Measurements from ENCODE around the gene KAT8.
"Not testable (repeated sequence)": the region's sequence is repeated elsewhere in the genome, so short reads cannot be mapped to it uniquely, and the experiment has no call there.

Gene KAT8

DNA sequence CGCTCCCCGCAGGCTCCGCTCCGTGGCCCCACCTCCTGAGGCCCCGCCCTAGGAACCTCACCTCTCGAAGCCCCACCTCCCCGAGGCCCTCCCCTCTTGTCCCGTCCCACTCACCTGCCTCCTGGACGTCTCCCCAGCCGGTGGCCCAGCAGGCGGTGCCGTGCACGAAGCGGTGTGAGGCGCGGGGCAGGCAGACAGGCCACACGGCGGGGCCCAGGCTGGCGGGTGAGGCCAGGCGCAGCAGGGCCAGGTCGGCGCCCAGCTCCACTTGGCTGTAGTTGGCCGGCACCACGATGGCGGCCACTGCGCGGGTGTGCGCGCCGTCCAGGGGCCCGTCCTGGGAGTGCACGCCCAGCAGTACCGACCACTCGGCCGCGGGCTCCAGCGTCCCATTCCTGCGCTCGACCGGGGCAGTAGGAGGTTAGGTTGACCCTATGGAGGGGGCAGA, 30.8 kb downstream of the KAT8 start:
- DNase-seq (ENCODE audit: low read depth, low spot score), result no peak

DNA sequence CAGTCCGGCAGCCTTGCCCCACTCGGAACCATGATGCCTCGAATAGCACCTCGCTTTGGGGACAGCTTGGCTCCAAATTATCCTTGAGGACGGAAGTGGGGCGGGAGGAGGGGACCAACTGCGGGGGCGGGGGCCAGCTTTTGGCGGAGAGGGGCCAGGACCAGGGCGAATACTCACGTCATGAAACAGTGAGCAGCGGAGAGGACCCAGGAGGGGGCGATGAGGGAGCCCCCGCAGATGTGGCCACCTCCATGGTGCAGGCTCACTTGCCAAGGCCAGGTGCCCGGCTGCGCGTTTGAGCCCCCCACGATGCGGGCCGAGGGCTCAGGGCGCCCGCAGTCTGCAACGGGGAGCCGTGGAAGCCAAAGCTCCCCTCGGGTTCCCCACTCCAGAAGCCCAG, 31.4 kb downstream of the KAT8 start:
- DNase-seq (ENCODE audit: low read depth, low spot score), result no peak

DNA sequence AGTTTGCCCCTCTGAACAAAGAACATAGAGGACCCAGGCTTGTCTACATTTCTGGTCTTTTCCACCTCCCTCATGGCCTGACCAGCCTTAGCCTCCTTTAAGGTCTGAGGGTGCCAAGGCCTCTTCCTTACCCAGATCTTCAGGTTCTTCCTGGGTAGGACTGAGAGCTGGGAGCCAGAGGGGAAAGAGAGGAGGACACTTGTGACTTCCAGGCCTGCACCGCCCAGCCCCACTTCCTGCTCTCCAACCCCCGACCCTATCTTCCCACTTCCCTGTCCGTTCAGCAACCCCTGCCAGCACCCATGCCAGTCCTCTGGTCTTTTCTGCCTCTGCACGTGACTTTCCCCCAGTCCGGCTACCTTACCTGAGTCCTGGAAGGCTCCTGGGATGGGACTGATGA, 31.9 kb downstream of the KAT8 start:
- no peak for DNase-seq (ENCODE audit: low read depth, low spot score)

DNA sequence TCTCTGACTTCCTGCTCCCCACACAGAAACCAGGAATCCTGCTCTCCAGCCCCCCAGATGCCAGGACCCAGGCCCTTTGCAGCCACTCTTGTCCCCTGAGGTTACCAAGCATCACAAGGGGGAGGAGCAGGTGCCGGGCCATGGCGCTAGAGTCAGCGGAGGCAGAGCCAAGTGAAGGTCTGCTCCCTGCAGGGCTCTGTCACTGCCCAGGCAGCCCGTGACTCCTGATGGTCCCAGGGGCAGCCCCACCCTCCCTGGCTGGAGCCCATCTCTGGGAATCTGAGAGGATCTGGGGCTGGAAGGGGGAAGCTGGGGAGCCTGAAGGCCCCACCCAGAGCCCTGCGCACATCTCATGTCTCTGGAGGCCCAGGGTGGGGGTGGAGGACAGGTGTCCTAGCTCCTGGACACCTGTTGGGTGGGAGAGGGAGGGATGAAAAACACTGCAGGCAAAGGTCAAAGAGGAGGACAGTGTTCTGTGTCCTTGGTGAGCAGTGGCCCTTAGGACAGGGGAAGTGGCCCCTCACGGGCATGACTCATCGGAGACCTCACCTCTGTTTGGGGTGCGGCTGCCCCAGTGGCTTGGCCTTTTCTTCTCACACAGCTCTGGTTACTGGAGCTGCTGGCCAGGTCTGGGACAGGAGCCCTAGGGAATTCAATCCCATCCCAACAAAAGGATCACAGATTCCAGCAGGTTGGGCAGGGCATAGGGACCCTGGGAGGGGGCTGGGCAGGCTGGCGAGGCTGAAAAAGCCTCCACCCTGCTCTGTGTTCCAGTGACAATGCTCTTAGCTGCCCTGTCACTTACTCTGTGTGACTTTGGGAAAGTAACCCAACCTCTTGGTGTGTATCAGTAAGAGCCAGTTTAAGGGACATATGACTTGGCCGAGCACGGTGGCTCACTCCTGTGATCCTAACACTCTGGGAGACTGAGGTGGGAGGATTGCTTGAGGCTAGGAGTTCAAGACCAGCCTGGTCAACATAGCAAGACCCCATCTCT, 32.7 kb downstream of the KAT8 start, which contains the start of gene PRSS36:
Gene PRSS36, minus strand, starts transcription at position 173 of the 997 bp plus-strand sequence. Its CDS starts 31 bp downstream, at position 142.
- DNase-seq (ENCODE audit: low read depth, low spot score), result no peak

DNA sequence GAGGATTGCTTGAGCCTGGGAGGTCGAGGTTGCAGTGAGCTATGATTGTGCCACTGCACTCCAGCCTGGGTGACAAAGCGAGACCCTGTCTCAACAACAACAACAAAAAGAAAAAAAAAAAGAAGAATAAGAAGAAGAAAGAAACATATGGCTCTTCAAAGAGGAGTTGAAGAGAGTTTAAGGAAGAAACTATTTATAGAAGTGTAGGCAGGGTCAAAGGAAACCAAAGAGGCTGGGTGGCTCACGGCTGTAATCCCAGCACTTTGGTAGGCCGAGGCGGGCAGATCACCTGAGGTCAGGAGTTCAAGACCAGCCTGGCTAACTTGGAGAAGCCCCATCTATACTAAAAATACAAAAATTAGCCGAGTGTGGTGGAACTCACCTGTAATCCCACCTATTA, 33.5 kb downstream of the KAT8 start:
- DNase-seq (ENCODE audit: low read depth, low spot score), result not testable (repeated sequence)

DNA sequence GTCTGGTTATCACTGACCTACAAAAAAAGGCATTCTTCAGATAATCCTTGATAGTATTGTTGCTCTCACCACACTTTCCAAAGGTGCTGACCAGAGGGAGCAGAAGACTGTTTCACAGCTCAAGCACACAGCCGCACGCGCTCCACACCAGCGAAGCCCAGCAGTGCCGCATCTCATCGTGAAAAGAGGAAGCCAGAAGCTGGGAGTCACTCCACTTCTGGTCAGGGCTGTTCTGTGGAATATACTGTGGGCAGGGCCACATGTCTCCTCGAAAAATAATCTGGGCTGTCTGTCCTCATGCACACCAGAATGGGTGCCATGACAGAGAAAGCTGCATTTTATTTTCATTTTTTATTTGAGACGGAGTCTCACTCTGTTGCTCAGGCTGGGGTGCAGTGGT, 39.7 kb downstream of the KAT8 start:
- DNase-seq (ENCODE audit: low read depth, low spot score), result no peak

DNA sequence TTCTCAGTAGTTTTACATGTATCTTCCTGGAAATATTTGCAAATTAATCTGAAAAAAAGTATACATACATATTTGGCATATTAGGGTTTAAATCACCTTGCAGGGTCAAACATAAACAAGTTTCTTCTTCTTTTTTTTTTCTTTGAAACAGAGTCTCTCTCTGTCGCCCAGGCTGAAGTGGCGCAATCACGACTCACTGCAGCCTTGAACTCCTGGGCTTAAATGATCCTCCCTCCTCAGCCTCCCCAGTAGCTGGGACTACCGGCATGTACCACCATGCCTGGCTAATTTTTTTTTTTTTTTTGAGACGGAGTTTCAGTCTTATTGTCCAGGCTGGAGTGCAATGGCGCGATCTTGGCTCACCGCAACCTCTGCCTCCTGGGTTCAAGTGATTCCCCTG, 49.9 kb downstream of the KAT8 start:
- DNase-seq (ENCODE audit: low read depth, low spot score), result no peak

DNA sequence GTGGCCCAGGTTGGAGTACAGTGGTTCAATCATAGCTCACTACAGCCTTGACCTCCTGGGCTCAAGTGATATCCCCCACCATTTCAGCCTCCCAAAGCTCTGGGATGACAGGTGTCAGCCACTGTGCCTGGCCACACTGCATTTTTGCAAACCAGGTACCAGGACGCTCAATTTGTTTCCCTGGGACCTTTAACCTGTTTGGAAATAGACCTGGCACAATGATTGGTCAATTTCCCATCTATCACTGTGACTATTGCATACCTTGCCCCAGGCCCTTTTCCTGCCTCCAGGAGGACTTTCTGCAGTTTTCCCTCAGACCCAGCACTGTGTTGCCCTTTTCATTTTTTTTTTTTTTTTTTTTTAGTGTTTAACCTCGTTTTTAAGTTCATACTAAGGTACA, 51.4 kb downstream of the KAT8 start:
- DNase-seq (ENCODE audit: low read depth, low spot score), result no peak

DNA sequence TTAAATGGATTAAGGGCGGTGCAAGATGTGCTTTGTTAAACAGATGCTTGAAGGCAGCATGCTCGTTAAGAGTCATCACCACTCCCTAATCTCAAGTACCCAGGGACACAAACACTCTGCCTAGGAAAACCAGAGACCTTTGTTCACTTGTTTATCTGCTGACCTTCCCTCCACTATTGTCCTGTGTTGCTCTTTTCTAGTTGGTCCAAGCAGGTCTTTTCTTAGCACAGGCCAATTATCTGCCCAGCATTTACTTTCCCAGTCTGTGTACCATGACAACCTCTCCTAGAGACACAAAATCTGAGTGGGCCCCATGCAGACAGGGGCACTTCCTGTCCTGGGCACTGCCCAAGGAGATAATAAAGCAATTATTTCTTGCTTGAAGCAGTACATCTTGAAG, 52.6 kb downstream of the KAT8 start:
- DNase-seq (ENCODE audit: low read depth, low spot score), result not testable (repeated sequence)

DNA sequence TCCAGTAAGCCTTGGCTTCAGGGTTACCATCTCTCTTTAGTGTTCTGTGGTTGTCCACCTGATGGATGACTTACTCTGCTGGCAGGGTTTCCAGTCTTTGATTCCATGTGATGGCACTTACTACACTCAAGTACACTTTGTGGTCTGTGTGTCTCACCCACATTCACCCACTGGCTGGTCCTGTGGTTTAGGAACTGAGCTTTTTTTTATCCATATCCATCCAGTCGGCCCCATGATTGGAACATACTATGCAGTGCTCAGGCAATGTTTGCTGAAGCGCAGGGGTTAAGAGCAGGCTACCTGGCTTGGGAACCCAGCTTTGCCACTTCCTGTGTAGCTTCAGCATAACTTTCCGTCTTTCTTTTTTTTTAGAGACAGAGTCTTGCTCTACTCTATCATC, 59.7 kb downstream of the KAT8 start:
- DNase-seq (ENCODE audit: low read depth, low spot score), result no peak

DNA sequence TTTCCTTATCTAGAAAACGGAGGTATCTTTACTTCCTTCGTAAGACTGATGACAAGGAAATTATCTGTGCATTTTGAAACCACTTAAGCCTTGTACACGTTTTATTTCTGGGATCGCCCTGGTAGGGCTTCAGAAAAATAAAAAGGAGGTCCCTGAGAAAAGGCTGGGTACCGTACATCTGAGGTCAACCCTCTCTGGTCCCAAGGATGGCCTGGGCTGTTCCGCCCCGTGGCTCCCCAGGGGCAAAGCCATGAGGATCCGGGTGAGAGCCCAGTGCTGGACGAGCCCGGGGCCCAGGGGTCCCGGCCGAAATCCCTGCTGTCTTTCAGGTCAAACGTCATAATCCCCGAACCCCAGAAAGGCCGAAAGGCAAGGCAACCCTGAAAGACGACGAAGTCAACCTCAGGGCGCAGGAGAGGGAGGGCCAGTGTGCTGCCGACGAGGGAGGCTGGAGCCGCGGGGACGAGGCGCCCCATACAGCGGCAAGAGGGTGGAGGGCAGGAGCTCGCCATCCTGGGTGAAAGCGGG, 61.8 kb downstream of the KAT8 start:
- DNase-seq (ENCODE audit: low read depth, low spot score), result no peak

DNA sequence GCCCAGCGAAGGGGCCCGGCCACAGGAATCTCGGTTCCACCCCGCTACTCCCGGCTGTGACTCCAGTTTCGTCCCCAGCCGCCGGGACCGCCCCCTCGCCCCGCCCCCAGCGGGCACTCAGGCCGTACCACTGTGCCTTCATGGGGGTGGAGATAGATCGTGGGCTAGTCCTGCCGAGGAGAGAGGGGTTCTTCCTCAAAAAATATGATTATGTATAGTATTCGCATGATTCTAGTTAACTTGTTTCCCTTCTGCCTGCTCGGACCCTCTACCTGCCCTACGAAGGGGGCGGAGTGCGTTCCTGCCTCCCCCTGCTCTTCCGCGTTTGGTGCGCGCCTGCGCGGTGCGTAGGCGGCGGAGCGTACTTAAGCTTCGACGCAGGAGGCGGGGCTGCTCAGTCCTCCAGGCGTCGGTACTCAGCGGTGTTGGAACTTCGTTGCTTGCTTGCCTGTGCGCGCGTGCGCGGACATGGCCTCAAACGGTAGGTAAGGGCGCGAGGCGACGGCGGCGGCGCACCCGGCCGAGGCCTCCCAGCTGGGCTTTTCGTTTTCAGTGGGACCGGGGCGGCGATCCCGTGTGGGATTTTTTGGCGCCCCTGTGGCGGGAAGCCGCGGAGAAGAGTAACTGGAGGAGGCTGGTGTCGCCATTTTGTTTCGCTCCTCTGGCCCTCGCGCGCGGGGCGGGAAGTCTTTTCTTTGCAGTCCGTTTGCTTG, 62.4 kb downstream of the KAT8 start, which contains the start of gene FUS:
Gene FUS, plus strand, starts transcription at position 393 of the 713 bp plus-strand sequence. Its CDS starts 76 bp downstream, at position 469.
- DNase-seq (ENCODE audit: low read depth, low spot score), result no peak
